GM18858 (cell line): Measurements from ENCODE around the gene FBXO8.
"Not testable (repeated sequence)": the region's sequence is repeated elsewhere in the genome, so short reads cannot be mapped to it uniquely, and the experiment has no call there.

Source experiments
- ATAC-seq: cut with Tn5 transposase; IDR thresholded peaks from one replicate; pipeline ENCODE4 v1.9.1; 2021; ENCODE audit not compliant: unreplicated experiment

FBXO8 gene

GRCh38 chr4:174283507-174284471 is at the start of gene FBXO8, which contains the start of gene CEP44:
Gene FBXO8, minus strand, starts transcription at chr4:174283667. Its CDS starts 20,575 bp downstream, at chr4:174263092.
Gene CEP44, plus strand, starts transcription at chr4:174283911. Its CDS starts 15,211 bp downstream, at chr4:174299122.
- peak; percentile 38 for ATAC-seq

- ATAC-seq: no peak
Observed at GRCh38 chr4:174332741-174333493, 49.5 kb upstream of the FBXO8 start.

- ATAC-seq: no peak
Observed at GRCh38 chr4:174324725-174325124, 41.3 kb upstream of the FBXO8 start.

GRCh38 chr4:174324236-174324635 is 40.8 kb upstream of the FBXO8 start:
- ATAC-seq: no peak

GRCh38 chr4:174320494-174321199 is 37.2 kb upstream of the FBXO8 start:
- ATAC-seq: no peak

GRCh38 chr4:174318829-174319764 is 35.6 kb upstream of the FBXO8 start:
- no peak for ATAC-seq

- ATAC-seq: no peak
Observed at GRCh38 chr4:174317531-174317930, 34.1 kb upstream of the FBXO8 start.

GRCh38 chr4:174316954-174317353 is 33.5 kb upstream of the FBXO8 start:
- no peak for ATAC-seq

- no peak for ATAC-seq
Observed at GRCh38 chr4:174316546-174316945, 33.1 kb upstream of the FBXO8 start.

- peak; percentile 41 for ATAC-seq
Observed at GRCh38 chr4:174314770-174315169, 31.3 kb upstream of the FBXO8 start.

- no peak for ATAC-seq
Observed at GRCh38 chr4:174314274-174314673, 30.8 kb upstream of the FBXO8 start.

GRCh38 chr4:174312993-174313392 is 29.5 kb upstream of the FBXO8 start:
- no peak for ATAC-seq

- no peak for ATAC-seq
Observed at GRCh38 chr4:174307694-174308093, 24.2 kb upstream of the FBXO8 start.

- ATAC-seq: no peak
Observed at GRCh38 chr4:174305961-174306360, 22.5 kb upstream of the FBXO8 start.

GRCh38 chr4:174304664-174305063 is 21.2 kb upstream of the FBXO8 start:
- no peak for ATAC-seq

GRCh38 chr4:174303687-174304086 is 20.2 kb upstream of the FBXO8 start:
- no peak for ATAC-seq

GRCh38 chr4:174295142-174295541 is 11.7 kb upstream of the FBXO8 start:
- not testable (repeated sequence) for ATAC-seq

GRCh38 chr4:174294641-174295040 is 11.2 kb upstream of the FBXO8 start:
- not testable (repeated sequence) for ATAC-seq

GRCh38 chr4:174292473-174292872 is 9.0 kb upstream of the FBXO8 start:
- no peak for ATAC-seq

- no peak for ATAC-seq
Observed at GRCh38 chr4:174286870-174287269, 3.4 kb upstream of the FBXO8 start.
